Keratinocyte (primary cell): Measurements from ENCODE around the gene DCDC2. TPM values are rescaled to one million over a fixed set of nuclear protein-coding genes. Genes with fewer than 3 reads are reported as not detected.
A peak's percentile ranks its signal among the peaks of the same experiment; 100 is the strongest.

Source experiments
- DNase-seq: peaks from one replicate; pipeline ENCODE4 v3.0.0-alpha.2; 2011; ENCODE audit warnings: low read depth, missing footprints, low spot score
- FAIRE-seq: peaks from 2 replicates; lab custom pipeline; 2011; peaks lifted over from hg19 to GRCh38; lab: Jason Lieb, UNC
- H2AFZ ChIP-seq: 2 replicates; pipeline ENCODE4 v1.6.0; 2012; ENCODE audit warnings: low read length, control low read depth, inconsistent platforms; ENCODE audit not compliant: control insufficient read depth
- H3K27ac ChIP-seq: 2 replicates; pipeline ENCODE4 v1.5.1; 2011; ENCODE audit warnings: low read length; ENCODE audit not compliant: control insufficient read depth, insufficient read depth
- H3K27me3 ChIP-seq: 3 replicates; pipeline ENCODE4 v1.6.0; 2011; ENCODE audit warnings: low read length; ENCODE audit not compliant: control insufficient read depth, insufficient read depth; ENCODE audit errors: extremely low read depth
- H3K36me3 ChIP-seq, 2 experiments: 2 replicates in 1 of 2; 3 replicates in 1 of 2; pipeline ENCODE4 v1.5.1; 2011; ENCODE audit warnings: low read length in 2 of 2, mild to moderate bottlenecking in 1 of 2; ENCODE audit not compliant: control insufficient read depth in 2 of 2, insufficient read depth in 2 of 2; ENCODE audit errors: extremely low read depth in 1 of 2
- H3K4me1 ChIP-seq: 3 replicates; pipeline ENCODE4 v1.5.1; 2011; ENCODE audit warnings: low read length; ENCODE audit not compliant: control insufficient read depth, insufficient read depth; ENCODE audit errors: extremely low read depth
- H3K4me2 ChIP-seq: 3 replicates; pipeline ENCODE4 v1.6.0; 2011; ENCODE audit warnings: low read depth, low read length; ENCODE audit not compliant: control insufficient read depth, insufficient read depth; ENCODE audit errors: extremely low read depth
- H3K4me3 ChIP-seq, 3 experiments: fragments of 200-600 bp in 1 of 3; sonication (generic) in 1 of 3; 2 replicates in 2 of 3; 3 replicates in 1 of 3; pipeline ENCODE4 v1.5.1; 2011 to 2016; ENCODE audit warnings: low read length in 3 of 3, mild to moderate bottlenecking in 3 of 3, control low read depth in 2 of 3, inconsistent platforms in 1 of 3, low read depth in 1 of 3, mixed read lengths in 1 of 3, mixed run types in 1 of 3, moderate library complexity in 1 of 3; ENCODE audit not compliant: control insufficient read depth in 2 of 3, insufficient read depth in 2 of 3; ENCODE audit errors: extremely low read depth in 1 of 3
- H3K79me2 ChIP-seq: 2 replicates; pipeline ENCODE4 v1.6.0; 2012; ENCODE audit warnings: low read length; ENCODE audit not compliant: control insufficient read depth, insufficient read depth
- H3K9ac ChIP-seq: 3 replicates; pipeline ENCODE4 v1.6.0; 2011; ENCODE audit warnings: low read length; ENCODE audit not compliant: control insufficient read depth, insufficient read depth; ENCODE audit errors: extremely low read depth
- H3K9me1 ChIP-seq: 3 replicates; pipeline ENCODE4 v1.6.0; 2011; ENCODE audit warnings: low read length; ENCODE audit not compliant: control insufficient read depth, insufficient read depth; ENCODE audit errors: extremely low read depth
- H3K9me3 ChIP-seq: 2 replicates; pipeline ENCODE4 v1.5.1; 2012; ENCODE audit warnings: low read depth, low read length; ENCODE audit not compliant: control insufficient read depth
- H4K20me1 ChIP-seq: 3 replicates; pipeline ENCODE4 v1.6.0; 2011; ENCODE audit warnings: low read length; ENCODE audit not compliant: control insufficient read depth, insufficient read depth; ENCODE audit errors: extremely low read depth
- EZH2 ChIP-seq: IDR thresholded peaks from one replicate; pipeline ENCODE4 v1.6.1; 2012; ENCODE audit warnings: inconsistent platforms, mild to moderate bottlenecking, low read length, moderate library complexity
- dilution Hi-C: fragments of 300-500 bp; cut with MboI; formaldehyde crosslinking; loops from one replicate; pipeline ENCODE4 v1.7.0; 2020; ENCODE audit warnings: low sequenced_read_pairs; ENCODE audit not compliant: extremely low pct_ligation_motif_present
- polyA plus RNA-seq, 5 experiments: library from polyadenylated mRNA; depleted of rRNA in 3 of 5; stranded (reverse) in 3 of 5; stranded (forward) in 1 of 5; unstranded in 1 of 5; fragments of >200 nt; gene quantifications; 1 replicate in 1 of 5; 2 replicates in 3 of 5; 3 replicates in 1 of 5; pipeline versions ENCODE4 v1.2.1 to v1.2.3, GENCODE V29; 2011 to 2012; ENCODE audit warnings: missing spikeins in 2 of 5, low read depth in 1 of 5, low replicate concordance in 1 of 5
- TF ChIP-seq, protein P1 (sequence below), 3 experiments: IDR thresholded peaks in 1 of 3; conservative IDR thresholded peaks in 1 of 3; optimal IDR thresholded peaks in 1 of 3; 2 replicates in 2 of 3; 3 replicates in 1 of 3; pipeline versions ENCODE3 to v1.5.1; 2011; ENCODE audit warnings: low read length in 3 of 3, mild to moderate bottlenecking in 3 of 3, moderate library complexity in 2 of 3, control low read depth in 1 of 3, inconsistent platforms in 1 of 3; ENCODE audit not compliant: insufficient read depth in 2 of 3; ENCODE audit errors: extremely low read depth in 1 of 3

The DCDC2 gene
- polyA plus RNA-seq, 1 donor (not counting 4 experiments of a cell fraction or from before 2014, with no cell fraction given), result 0.10 TPM

GRCh38 chr6:24257282-24257681 is 100.6 kb downstream of the DCDC2 start:
- Histone ChIP-seq H3K9ac (no peak overlapping the region), H3K9me1 (no peaks in the 10 kb centered on the region), H3K4me2 (no peak overlapping the region), H3K4me3 (no peak overlapping the region), H3K4me1 (no peaks in the 10 kb centered on the region), H3K27ac (no peak overlapping the region), H3K79me2 (no peaks in the 10 kb centered on the region), H3K36me3 (no peaks in the 10 kb centered on the region), H2AFZ (no peak overlapping the region), H4K20me1 (no peaks in the 10 kb centered on the region), H3K9me3 (no peaks in the 10 kb centered on the region), H3K27me3 (peaks cover 4% of the 10 kb centered on the region)
- no peak for TF ChIP-seq EZH2
- TF ChIP-seq, protein P1, sequence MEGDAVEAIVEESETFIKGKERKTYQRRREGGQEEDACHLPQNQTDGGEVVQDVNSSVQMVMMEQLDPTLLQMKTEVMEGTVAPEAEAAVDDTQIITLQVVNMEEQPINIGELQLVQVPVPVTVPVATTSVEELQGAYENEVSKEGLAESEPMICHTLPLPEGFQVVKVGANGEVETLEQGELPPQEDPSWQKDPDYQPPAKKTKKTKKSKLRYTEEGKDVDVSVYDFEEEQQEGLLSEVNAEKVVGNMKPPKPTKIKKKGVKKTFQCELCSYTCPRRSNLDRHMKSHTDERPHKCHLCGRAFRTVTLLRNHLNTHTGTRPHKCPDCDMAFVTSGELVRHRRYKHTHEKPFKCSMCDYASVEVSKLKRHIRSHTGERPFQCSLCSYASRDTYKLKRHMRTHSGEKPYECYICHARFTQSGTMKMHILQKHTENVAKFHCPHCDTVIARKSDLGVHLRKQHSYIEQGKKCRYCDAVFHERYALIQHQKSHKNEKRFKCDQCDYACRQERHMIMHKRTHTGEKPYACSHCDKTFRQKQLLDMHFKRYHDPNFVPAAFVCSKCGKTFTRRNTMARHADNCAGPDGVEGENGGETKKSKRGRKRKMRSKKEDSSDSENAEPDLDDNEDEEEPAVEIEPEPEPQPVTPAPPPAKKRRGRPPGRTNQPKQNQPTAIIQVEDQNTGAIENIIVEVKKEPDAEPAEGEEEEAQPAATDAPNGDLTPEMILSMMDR (optimal IDR thresholded peaks at IDR 0.05 in 1 of 3, IDR thresholded peaks at IDR 0.05 in 1 of 3, conservative IDR thresholded peaks at IDR 0.05 in 1 of 3; ENCODE audit: extremely low read depth in 1 of 3, insufficient read depth in 2 of 3, low read length in 3 of 3), result peak in 1 of 3 experiments; percentile 18
- dilution Hi-C loops, result no loop called here
- no peak for FAIRE-seq
- DNase-seq, result no peak

DNA sequence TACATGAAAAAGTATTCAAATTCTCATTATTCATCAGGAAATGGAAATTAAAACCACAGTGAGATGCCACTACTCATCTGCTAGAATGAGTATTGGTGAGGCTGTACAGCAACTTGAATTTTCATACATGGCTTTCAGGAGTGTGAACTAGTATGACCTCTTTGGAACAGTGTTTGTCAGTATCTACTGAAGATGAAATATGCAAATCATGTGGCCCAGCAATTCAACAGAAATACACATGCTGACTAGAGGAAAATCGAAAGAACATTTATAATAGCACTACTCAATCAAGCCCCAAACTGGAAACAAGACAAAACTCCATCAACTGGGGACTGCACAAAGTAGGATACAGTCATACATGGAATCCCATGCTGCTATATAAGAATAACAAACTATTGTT is 102.2 kb downstream of the DCDC2 start:
- H3K79me2 ChIP-seq, result no peaks in the 10 kb centered on the region
- dilution Hi-C loops, result no loop called here
- H4K20me1 ChIP-seq, result no peaks in the 10 kb centered on the region
- H3K9me1 ChIP-seq, result no peaks in the 10 kb centered on the region
- H3K9ac ChIP-seq, result no peak overlapping the region
- H3K27me3 ChIP-seq, result no peaks in the 10 kb centered on the region
- no peak for TF ChIP-seq EZH2
- TF ChIP-seq, protein P1 (optimal IDR thresholded peaks at IDR 0.05 in 1 of 3, IDR thresholded peaks at IDR 0.05 in 1 of 3, conservative IDR thresholded peaks at IDR 0.05 in 1 of 3; ENCODE audit: extremely low read depth in 1 of 3, insufficient read depth in 2 of 3, low read length in 3 of 3), result no peak
- H3K9me3 ChIP-seq, result no peaks in the 10 kb centered on the region
- DNase-seq (no peak), FAIRE-seq (no peak)
- H3K4me1 ChIP-seq, result no peaks in the 10 kb centered on the region
- H3K27ac ChIP-seq, result no peak overlapping the region
- no peak overlapping the region for H3K4me3 ChIP-seq
- no peaks in the 10 kb centered on the region for H3K36me3 ChIP-seq
- no peak overlapping the region for H2AFZ ChIP-seq
- H3K4me2 ChIP-seq, result no peak overlapping the region
